T-helper 2 cell treated with Interferon-gamma antibody and Interleukin-4, amounts not matched to agents 5 μg/mL and 100 μg/mL, for 36 hours (primary cell): ENCODE measurements around the gene MRAS.
"Not testable (repeated sequence)": the region's sequence is repeated elsewhere in the genome, so short reads cannot be mapped to it uniquely, and the experiment has no call there.

Experiments used
- DNase-seq: peaks from one replicate; pipeline ENCODE4 v3.0.0; 2021; ENCODE audit warnings: low spot score
- H3K27ac Mint-ChIP-seq: one replicate; pipeline ENCODE4 v1.8.0; 2021; ENCODE audit warnings: mild to moderate bottlenecking, mixed read lengths
- H3K27me3 Mint-ChIP-seq: one replicate; pipeline ENCODE4 v1.8.0; 2021; ENCODE audit warnings: low read depth, mixed read lengths
- H3K36me3 Mint-ChIP-seq: one replicate; pipeline ENCODE4 v1.8.0; 2021; ENCODE audit warnings: low read depth, mixed read lengths
- H3K4me1 Mint-ChIP-seq: one replicate; pipeline ENCODE4 v1.8.0; 2021; ENCODE audit warnings: low read depth, mixed read lengths
- H3K4me3 Mint-ChIP-seq: one replicate; pipeline ENCODE4 v1.8.0; 2022; ENCODE audit warnings: mild to moderate bottlenecking, moderate library complexity, mixed read lengths
- H3K9me3 Mint-ChIP-seq: one replicate; pipeline ENCODE4 v1.8.0; 2021; ENCODE audit warnings: mixed read lengths

The MRAS gene

DNA sequence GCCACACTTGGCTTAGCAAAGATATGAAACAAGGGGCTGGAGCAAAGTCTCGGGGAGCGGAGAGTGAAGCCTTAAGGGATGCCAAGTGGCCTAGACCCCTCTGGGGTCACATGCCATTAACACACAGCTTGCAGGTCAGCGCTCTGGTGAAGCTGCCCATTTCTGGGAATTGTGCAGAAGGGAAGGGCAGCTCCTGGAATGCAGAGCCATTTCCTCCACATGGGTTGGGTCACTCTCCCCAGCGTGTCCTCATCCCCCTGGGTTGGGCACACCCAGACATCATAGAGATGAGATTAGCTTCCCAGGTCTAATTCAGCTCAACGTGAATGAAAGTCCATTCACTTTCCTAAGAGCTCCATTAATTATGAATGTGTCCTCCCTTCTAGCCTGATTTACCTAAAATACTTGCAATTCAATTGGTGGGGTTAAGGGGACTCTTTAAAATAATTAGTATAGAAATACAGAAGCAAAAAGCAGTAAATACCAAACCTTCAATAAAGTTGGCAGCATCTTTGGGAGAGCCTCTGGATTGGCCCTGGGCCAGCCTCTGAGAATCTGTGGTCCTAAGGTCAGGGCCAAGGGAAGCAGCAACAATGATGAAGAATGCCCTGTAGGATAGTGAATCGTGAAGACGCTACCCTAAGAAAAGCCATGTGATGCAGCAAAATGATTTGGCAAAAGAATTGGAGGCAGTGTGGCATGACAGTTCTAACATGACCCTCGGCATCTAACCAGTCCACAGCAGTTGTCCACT is 17.8 kb downstream of the MRAS start:
- Mint-ChIP-seq H3K36me3 (no peaks in the 10 kb centered on the region), H3K4me1 (peaks cover 1% of the 10 kb centered on the region), H3K4me3 (no peak overlapping the region), H3K27ac (no peak overlapping the region), H3K27me3 (peaks cover 12% of the 10 kb centered on the region), H3K9me3 (no peaks in the 10 kb centered on the region)
- no peak for DNase-seq

DNA sequence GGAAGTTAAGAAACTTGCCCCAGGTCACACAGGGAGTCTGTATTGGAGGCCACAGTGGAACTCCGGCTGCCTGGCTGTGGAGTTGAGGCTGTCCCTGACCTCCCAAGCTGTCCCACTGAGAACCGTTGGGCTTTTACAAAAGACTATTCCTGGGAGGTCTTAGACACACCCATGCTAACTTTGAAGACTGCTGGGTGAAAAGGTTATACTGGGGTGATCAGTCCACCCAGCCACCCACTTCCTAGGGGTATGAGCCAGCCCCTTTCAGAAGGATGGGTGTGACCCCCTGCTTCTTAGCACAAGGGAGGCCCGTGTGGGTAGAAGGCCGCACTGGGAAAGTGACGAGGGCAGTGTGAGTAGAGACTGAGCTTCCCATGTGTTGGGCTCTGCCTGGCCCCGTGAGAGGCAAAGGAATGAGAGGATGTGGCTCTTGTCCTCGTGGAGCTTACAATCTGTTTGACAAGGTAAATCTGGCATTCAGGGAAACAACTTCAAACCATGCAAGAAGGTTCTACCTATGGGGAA is 19.0 kb downstream of the MRAS start:
- Mint-ChIP-seq H3K4me1 (peaks cover 1% of the 10 kb centered on the region), H3K4me3 (no peak overlapping the region), H3K27ac (no peak overlapping the region), H3K36me3 (no peaks in the 10 kb centered on the region), H3K9me3 (no peaks in the 10 kb centered on the region), H3K27me3 (peaks cover 17% of the 10 kb centered on the region)
- no peak for DNase-seq

DNA sequence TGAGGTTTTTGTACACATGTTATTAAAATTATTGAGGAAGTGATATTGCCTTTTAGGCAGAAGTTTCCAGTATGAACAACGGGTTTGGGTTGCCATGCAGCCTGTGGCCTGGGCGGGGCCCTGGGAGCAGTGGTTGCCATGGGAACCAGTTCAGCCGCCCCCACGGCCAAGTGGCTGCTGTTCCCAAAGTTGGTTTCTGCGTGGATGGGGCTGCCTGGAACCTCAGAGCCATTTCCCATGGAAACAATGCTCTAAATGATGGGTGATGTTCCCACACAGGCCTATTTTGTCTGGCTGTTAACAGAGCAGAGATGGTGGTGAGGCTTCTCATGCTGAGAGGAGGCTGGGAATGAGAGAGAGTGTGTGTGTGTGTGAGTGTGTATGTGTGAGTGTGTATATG is 19.5 kb downstream of the MRAS start:
- Mint-ChIP-seq H3K4me1 (peaks cover 1% of the 10 kb centered on the region), H3K27ac (no peak overlapping the region)
- no peak for DNase-seq

DNA sequence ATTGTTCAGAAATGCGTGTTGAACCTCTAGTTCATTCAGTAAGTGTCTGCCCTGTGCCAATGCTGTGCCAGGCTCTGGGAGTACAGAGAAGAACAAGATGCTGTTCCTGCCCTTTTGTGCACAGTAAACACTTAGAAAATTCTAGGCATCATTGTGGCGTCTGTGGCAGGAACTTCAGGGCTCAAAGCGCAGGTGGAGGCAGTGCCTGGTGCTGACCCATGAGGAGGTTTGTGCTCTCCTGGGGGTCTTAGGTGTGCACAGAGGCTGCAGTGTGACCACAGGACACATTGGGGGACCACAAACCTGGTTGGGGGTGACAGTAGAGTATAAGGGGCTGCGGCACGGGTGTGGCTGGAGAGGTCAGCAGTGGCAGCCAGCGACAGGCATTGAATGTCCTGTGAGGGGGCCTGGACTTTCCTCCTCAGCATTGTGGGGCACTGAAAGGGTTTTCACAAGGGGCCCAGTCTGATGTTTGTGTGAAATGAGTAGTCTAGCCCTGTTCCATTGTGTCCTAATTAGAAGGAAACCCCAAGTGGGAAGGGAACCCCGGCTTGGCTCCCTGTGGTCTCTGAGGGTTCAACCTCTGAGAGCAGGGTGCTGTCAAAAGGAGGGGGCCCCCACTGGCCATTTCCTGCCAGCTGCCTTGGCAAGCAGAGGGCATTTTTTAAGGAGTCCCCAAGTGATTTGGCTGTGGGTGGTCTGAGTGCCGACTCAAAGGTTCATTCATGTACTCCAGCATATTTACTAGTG is 20.9 kb downstream of the MRAS start:
- H3K4me1 Mint-ChIP-seq = peaks cover 1% of the 10 kb centered on the region
- H3K9me3 Mint-ChIP-seq = no peaks in the 10 kb centered on the region
- no peak overlapping the region for H3K4me3 Mint-ChIP-seq
- no peak overlapping the region for H3K27ac Mint-ChIP-seq
- H3K36me3 Mint-ChIP-seq = no peaks in the 10 kb centered on the region
- H3K27me3 Mint-ChIP-seq = peaks cover 17% of the 10 kb centered on the region
- no peak for DNase-seq

More for the DNA sequence above, 19.5 kb downstream of the MRAS start:
- peaks cover 17% of the 10 kb centered on the region for H3K27me3 Mint-ChIP-seq
- H3K4me3 Mint-ChIP-seq = no peak overlapping the region
- no peaks in the 10 kb centered on the region for H3K9me3 Mint-ChIP-seq
- H3K36me3 Mint-ChIP-seq = no peaks in the 10 kb centered on the region

DNA sequence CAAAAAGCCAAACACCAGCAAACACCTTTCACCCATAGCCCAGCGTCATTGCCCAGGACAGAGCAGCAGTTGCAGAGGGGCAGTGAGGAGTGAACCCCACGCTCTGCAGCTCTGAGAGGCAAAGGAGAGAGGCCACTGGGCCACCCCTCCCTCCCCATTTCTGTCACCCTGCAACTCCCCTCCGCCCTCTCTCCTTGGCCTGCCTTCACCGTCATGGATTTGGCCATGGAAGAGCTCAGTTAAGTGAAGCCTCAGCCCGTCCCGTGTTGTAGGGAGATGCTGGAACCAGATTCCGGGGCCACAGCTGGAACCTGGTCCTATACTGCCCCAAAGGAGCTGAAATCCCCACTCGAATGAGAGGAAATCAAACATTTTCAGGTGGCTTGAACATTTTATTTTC is 21.9 kb downstream of the MRAS start:
- Mint-ChIP-seq H3K27me3 (peaks cover 14% of the 10 kb centered on the region), H3K4me1 (peaks cover 1% of the 10 kb centered on the region), H3K36me3 (no peaks in the 10 kb centered on the region), H3K9me3 (no peaks in the 10 kb centered on the region), H3K27ac (no peak overlapping the region), H3K4me3 (no peak overlapping the region)
- no peak for DNase-seq

DNA sequence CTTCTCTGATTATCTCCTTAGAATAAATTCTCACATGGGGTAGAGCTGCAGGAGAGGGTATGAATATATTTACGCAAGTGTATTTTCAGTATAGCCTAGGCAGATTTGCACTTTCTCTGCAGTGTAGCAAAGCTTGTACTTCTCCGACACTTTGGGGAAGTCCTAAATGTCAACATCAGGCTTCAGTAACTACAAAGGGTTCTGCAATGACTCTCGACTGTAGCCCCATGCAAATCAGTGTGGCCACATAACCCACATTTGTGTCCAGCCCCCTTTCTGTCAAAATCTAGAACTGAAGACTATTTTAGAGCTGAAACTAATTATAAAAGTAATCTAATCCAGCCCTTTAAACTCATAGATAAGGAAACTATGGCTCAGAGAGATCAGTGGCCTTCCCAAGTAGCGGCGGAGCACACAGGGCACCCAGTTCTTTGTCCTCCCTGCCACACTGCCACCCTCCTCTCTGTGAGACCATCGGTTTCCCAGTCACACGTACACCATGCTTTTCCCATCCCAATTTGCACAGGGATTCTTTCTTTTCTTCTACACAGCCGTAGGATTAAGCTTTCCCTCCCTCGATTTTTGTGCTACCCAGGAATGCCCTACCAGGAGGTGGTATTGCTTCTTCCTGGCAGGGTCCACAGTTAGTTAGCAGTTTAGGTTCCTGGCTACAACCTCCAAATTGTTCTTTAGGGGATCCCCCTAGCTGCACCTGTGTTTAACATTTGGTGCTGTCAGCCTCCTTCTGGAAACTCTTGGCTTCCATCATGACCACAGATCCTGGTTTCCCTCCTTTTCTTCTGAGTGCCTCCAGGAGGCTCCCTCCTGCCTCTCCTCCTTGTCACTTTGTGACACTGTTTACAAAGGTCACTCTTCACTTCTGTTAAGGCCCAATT is 22.9 kb downstream of the MRAS start:
- H3K4me3 Mint-ChIP-seq = no peak overlapping the region
- no peak overlapping the region for H3K27ac Mint-ChIP-seq
- DNase-seq = no peak
- H3K27me3 Mint-ChIP-seq = peaks cover 11% of the 10 kb centered on the region
- H3K4me1 Mint-ChIP-seq = peaks cover 1% of the 10 kb centered on the region
- no peaks in the 10 kb centered on the region for H3K36me3 Mint-ChIP-seq
- no peaks in the 10 kb centered on the region for H3K9me3 Mint-ChIP-seq

DNA sequence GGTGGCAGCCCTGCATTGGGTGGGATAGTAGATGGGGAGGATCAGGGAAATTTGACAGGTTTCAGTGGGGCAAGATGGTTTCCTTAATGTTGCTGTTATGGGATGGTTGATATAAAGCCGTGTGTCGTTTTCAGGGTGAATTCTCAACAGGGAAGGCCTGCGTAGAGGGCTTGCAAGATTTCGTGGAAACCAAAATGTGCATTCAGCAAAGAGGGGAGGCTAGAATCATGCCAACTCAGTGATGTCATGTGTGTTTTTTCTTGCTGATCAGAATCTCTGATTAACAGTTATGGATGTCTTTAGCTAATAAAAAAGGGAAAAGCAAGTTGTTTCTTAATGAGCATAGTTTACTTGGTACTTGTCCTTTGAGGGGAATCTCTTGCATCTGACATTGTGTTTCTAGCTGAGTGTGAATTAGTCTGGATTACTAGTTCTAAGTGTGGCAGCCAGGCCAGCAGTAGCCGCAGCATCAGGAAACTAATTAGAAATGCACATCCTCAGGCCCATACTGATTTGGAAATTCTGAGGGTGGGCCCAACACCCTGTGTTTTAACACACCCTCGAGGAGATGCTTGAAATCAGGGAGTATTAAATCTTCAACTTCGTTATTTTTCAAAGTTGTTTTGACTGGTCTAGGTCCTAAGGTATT is 24.8 kb downstream of the MRAS start:
- Mint-ChIP-seq H3K27ac (no peak overlapping the region), H3K9me3 (no peaks in the 10 kb centered on the region), H3K27me3 (peaks cover 11% of the 10 kb centered on the region), H3K36me3 (no peaks in the 10 kb centered on the region), H3K4me3 (no peak overlapping the region), H3K4me1 (peaks cover 1% of the 10 kb centered on the region)
- DNase-seq = no peak

DNA sequence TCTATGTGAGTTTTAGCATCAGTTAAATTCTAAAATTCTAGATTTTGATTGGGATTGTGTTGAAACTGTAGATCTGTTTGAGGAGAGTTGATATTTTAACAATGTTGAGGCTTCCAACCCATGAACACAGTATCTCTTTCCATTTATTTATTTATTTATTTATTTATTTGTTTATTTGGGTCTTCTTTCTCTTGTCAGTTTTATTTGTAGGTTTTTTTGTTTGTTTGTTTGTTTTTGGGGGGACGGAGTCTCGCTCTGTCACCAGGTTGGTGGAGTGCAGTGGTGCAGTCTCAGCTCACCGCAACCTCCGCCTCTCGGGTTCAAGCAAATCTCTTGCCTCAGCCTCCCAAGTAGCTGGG is 25.3 kb downstream of the MRAS start:
- DNase-seq = no peak
- H3K27me3 Mint-ChIP-seq = peaks cover 12% of the 10 kb centered on the region
- no peaks in the 10 kb centered on the region for H3K36me3 Mint-ChIP-seq
- no peak overlapping the region for H3K4me3 Mint-ChIP-seq
- H3K27ac Mint-ChIP-seq = no peak overlapping the region
- H3K4me1 Mint-ChIP-seq = peaks cover 1% of the 10 kb centered on the region
- no peaks in the 10 kb centered on the region for H3K9me3 Mint-ChIP-seq

DNA sequence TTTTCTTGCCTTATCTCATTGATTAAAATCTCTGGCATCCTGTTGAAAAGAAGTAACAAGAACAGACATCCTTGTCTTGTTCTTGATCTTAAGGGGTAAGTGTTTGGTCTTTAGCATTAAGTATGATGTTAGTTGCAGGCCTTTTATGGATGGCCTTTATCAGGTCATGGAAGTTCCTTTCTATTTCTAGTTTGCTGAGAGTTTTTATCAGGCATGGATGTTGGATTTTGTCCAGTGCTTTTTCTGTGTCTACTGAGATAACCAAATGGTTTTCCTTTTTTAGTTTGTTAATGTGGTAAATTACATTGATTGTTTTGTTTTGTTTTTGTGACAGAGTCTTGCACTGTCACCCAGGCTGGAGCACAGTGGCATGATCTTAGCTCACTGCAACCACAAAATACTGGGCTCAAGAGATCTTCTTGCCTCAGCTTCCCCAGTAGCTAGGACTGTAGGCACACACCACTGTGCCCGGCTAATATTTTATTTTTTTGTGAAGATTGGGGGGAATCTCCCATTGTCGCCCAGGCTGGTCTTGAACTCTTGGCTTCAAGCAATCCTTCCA is 26.3 kb downstream of the MRAS start:
- Mint-ChIP-seq H3K36me3 (no peaks in the 10 kb centered on the region), H3K4me1 (peaks cover 1% of the 10 kb centered on the region), H3K9me3 (no peaks in the 10 kb centered on the region), H3K27me3 (peaks cover 16% of the 10 kb centered on the region), H3K27ac (no peak overlapping the region), H3K4me3 (no peak overlapping the region)
- no peak for DNase-seq

DNA sequence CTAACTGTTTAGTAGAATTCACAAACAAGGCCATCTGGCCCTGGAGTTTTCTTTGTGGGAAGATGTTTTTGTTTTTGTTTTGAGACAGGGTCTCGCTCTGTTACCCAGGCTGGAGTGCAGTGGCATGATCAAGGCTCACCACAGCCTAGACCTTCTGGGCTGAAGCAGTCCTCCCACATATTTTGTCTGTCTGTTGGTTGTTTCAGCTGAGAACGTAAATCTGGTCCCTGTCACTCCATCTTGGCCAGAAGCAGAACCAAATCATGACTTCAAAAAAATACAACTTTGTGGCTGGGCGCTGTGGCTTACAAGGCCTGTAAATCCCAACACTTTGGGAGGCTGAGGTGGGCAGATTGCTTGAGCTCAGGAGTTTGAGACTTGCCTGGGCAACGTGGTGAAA is 27.1 kb downstream of the MRAS start:
- Mint-ChIP-seq H3K4me1 (peaks cover 1% of the 10 kb centered on the region), H3K36me3 (no peaks in the 10 kb centered on the region), H3K27me3 (peaks cover 18% of the 10 kb centered on the region), H3K9me3 (no peaks in the 10 kb centered on the region), H3K4me3 (no peak overlapping the region), H3K27ac (no peak overlapping the region)
- DNase-seq = no peak

DNA sequence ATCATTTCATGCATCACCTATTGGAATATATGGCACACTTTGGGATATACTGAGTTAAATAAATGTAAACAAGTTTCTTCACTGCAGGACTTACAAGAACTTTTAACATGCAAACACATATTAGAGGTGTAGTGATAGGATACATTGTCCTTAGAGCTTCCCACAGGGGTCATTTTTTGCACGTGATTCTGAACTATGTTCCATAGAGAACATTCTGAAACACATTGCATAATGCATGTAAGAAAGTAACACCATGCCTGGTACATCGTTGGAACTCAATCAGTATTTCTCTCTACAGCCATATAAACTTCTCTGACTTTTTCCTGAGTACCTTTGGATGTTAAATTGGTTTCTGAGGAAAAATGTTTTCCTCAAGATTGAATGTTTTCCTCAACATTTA is 28.3 kb downstream of the MRAS start:
- Mint-ChIP-seq H3K36me3 (no peaks in the 10 kb centered on the region), H3K27me3 (peaks cover 10% of the 10 kb centered on the region), H3K27ac (no peak overlapping the region), H3K4me3 (no peak overlapping the region), H3K4me1 (no peaks in the 10 kb centered on the region), H3K9me3 (no peaks in the 10 kb centered on the region)
- DNase-seq = no peak

DNA sequence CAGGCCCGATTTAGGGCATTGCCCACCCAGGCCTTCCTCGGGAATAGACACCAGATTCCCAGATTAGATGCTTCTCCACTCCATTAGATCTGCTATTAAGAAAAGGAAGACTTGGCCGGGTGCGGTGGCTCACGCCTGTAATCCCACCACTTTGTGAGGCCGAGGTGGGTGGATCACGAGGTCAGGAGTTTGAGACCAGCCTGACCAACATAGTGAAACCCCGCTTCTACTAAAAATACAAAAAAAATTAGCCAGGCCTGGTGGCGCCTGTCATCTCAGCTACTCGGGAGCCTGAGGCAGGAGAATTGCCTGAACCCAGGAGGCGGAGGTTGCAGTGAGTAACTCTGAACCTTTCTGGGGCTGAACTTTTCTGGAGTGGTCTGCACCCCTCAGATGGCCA is 28.8 kb downstream of the MRAS start:
- DNase-seq, H3K4me1 Mint-ChIP-seq, H3K4me3 Mint-ChIP-seq, H3K9me3 Mint-ChIP-seq, H3K27me3 Mint-ChIP-seq, H3K36me3 Mint-ChIP-seq, H3K27ac Mint-ChIP-seq: not testable (repeated sequence)

DNA sequence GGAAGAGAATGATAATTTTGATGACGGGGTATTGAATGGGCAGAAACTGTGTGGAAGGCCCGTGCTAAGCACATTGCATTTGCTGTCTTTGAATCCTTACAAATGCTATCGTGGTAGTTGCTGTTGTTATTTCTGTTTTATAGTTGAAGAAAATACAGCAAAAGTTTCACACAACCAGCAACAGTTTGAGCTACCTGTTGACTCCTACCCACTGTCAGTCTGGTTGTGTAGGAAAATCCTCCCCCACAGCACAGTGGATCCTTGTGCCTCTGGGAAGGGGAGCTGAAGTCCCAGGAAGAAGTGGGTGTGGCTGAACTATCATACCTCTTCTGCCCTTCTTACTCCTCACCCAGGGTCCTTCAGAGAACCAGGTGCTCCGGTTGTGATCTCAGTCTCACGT is 29.4 kb downstream of the MRAS start:
- Mint-ChIP-seq H3K36me3 (no peaks in the 10 kb centered on the region), H3K27me3 (peaks cover 10% of the 10 kb centered on the region), H3K9me3 (no peaks in the 10 kb centered on the region)

More for the DNA sequence above, 29.4 kb downstream of the MRAS start:
- DNase-seq = no peak
- Mint-ChIP-seq H3K27ac (no peak overlapping the region), H3K4me3 (no peak overlapping the region), H3K4me1 (no peaks in the 10 kb centered on the region)
